GM18870 (cell line): ENCODE data around the gene BOLL.
"Not testable (repeated sequence)": the region's sequence is repeated elsewhere in the genome, so short reads cannot be mapped to it uniquely, and the experiment has no call there.

Experiments used
- ATAC-seq: cut with Tn5 transposase; IDR thresholded peaks from one replicate; pipeline ENCODE4 v1.9.1; 2021; ENCODE audit warnings: moderate library complexity; ENCODE audit not compliant: unreplicated experiment

BOLL gene, protein sequence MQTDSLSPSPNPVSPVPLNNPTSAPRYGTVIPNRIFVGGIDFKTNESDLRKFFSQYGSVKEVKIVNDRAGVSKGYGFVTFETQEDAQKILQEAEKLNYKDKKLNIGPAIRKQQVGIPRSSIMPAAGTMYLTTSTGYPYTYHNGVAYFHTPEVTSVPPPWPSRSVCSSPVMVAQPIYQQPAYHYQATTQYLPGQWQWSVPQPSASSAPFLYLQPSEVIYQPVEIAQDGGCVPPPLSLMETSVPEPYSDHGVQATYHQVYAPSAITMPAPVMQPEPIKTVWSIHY

GRCh38 chr2:197784956-197785941, at the start of gene BOLL:
BOLL (minus strand) TSS chr2:197785319; CDS start chr2:197781850, 3,469 bp downstream.
- ATAC-seq, result no peak

DNA sequence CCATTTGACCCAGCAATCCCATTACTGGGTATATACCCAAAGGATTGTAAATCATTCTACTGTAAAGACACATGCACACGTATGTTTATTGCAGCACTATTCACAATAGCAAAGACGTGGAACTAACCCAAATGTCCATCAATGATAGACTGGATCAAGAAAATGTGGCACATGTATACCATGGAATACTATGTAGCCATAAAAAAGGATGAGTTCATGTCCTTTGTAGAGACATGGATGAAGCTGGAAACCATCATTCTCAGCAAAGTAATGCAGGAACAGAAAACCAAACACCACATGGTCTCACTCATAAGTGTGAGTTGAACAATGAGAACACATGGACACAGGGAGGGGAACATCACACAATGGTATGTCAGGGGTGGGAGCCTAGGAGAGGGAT, 49.7 kb upstream of the BOLL start:
- ATAC-seq, result not testable (repeated sequence)

- ATAC-seq, result no peak
Observed at GRCh38 chr2:197828464-197829135, 43.5 kb upstream of the BOLL start.

GRCh38 chr2:197827618-197828017, 42.5 kb upstream of the BOLL start:
- ATAC-seq, result no peak

DNA sequence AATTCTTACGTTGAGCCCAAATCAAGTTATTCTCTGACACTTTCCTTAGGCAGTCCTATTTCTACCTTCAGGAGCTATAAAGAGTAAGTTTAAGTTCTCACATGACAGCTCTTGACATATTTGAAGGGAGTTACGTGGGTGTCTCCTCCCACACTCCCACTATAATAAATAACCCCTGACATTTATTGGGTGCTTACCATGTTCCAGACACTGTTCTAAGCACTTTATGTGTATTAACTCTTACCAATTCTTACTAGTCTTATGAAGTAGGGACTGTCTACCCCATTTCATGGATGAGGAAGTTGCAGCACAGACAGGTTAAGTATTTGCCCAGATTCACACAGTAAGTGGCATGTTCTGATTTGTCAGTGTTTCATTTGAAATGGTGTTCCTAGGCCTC, 37.2 kb upstream of the BOLL start:
- no peak for ATAC-seq

GRCh38 chr2:197821550-197822289, 36.6 kb upstream of the BOLL start:
- ATAC-seq, result no peak

DNA sequence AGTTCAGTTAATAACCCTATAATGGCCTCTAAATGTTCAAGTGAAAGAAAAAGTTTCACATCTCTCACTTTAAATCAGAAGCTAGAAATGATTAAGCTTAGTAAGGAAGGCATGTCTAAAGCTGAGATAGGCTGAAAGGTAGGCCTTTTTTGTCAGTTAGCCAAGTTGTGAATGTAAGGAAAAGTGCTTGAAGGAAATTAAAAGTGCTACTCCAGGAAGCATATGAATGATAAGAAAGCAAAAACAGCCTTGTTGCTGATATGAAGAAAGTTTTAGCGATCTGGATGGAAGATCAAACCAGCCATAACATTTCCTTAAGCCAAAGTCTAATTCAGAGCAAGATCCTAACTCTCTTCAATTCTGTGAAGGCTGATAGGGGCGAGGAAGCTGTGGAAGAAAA, 29.4 kb upstream of the BOLL start:
- ATAC-seq, result no peak

DNA sequence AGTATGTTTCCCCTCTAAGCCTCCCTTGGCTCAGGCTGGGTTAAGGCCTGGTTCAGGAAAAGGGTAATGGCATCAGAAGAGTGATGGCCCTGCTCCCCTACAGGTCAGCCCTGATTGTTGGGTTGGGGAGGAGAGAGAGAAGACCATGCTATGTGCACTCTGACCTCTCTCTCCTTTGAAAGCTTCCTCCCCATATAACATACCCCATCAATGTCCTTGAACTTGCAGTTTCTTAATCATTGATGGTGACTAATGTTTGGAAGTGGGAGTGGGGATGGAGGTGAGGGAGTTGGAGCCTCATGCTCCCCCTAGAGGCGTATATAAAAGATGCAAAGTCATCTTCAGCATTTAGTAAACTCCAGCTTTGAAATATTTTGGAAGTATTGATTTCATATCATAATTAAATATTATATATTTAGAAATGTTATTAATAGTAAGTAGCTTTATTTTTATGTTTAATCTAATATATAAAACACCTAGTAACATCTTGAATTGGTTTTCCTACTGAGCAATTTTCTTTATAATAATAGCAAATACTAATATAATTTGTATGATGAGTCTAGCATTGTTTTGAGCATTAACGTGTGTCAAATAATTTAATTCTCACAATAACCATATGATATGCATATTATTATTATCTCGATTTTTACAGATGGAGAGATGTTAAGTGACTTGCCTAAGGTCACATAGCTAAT, 28.1 kb upstream of the BOLL start:
- no peak for ATAC-seq

DNA sequence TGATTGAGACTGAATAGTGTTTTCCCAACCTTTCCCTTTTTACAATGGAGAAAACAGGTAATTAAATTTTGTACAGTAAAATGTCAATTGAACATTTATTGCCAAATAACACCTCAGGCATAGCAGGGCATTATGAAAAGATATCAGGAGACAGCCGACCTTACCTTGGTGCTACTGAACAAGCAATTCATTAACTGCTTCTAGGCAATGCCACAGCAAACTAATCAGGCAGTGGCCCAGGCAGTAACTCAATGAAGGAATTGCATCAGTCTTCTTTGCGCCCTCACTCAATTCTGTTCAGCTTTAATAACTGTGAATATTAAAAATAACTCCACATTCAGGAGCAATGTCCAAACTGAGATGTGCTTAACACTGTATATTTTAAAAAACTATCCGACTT, 25.4 kb upstream of the BOLL start:
- no peak for ATAC-seq

GRCh38 chr2:197810016-197810415, 24.9 kb upstream of the BOLL start:
- ATAC-seq, result no peak

GRCh38 chr2:197809064-197809463, 23.9 kb upstream of the BOLL start:
- no peak for ATAC-seq

GRCh38 chr2:197805715-197806633, 20.9 kb upstream of the BOLL start:
- ATAC-seq, result no peak

DNA sequence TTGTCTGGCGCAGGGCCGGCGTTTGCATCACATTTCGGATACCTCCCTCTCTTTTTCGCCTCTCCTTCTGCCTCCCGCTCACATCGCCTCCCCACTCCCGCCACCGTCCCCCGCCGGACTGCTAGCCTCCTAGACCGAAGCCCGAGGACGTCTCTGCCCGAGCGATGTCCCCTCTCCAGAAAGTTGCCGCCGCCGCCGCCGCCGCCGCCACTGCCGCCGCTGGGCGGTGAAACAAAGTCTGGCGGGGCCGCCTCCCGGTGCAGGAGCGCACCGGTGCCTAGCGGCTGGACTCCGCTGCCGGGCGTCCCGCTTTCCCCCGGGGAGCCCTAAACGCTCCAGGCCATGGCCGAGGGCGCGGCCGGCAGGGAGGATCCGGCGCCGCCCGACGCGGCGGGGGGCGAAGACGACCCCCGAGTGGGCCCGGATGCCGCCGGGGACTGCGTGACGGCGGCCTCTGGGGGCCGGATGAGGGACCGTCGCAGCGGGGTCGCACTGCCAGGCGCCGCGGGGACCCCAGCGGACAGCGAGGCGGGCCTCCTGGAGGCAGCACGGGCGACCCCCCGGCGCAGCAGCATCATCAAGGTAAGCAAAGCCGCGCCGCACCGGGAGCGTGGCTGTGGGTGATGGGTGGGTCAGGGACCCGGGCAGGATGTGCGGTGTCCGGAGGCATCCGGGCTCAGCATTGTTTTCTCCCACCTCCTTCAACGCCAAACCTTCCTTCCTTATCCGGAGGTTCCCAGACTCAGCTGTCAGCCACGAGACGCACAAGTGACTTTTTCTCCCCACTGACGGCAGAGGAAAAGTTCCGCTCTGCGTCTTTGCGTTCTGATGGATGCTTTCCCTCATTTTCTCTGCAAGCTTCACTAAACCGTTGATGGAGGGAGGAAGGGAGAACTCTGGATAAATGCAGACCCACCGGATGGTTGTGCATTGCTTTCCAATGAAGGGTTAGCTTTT, 19.9 kb upstream of the BOLL start:
- peak; percentile 7 for ATAC-seq

GRCh38 chr2:197804049-197804757, 19.1 kb upstream of the BOLL start, which contains the start of gene PLCL1:
PLCL1 (plus strand) TSS chr2:197804593.
- ATAC-seq, result peak; percentile 99

- ATAC-seq, result peak; percentile 49
Observed at GRCh38 chr2:197803033-197803444, 17.9 kb upstream of the BOLL start.

DNA sequence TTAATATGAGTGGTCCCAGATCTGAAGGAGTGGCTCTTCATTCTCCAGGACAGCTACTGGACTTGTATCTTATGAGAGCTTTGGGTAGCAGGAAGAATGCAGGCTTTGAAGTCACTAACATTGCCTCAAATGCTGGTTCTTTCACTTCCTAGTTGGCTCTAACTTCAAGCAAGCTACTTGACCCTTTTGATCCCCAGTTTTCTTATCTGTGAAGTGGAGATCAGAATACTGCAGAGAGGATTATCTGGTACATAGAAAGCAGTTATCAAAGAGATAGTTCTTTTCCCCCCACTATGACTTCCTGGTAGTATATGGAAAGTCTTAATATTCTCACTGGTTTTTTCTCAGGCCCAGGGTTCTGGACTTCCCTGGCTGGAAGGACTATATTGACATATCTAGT, 15.9 kb upstream of the BOLL start:
- no peak for ATAC-seq

- ATAC-seq, result no peak
Observed at GRCh38 chr2:197800091-197800490, 15.0 kb upstream of the BOLL start.
